GM21367 (cell line): ENCODE results near the gene SLC37A4.
A peak's percentile ranks its signal among the peaks of the same experiment; 100 is the strongest.
"Not testable (repeated sequence)": the region's sequence is repeated elsewhere in the genome, so short reads cannot be mapped to it uniquely, and the experiment has no call there.

ENCODE experiments used
- ATAC-seq: cut with Tn5 transposase; IDR thresholded peaks from one replicate; pipeline ENCODE4 v1.9.1; 2021; ENCODE audit not compliant: unreplicated experiment

Gene SLC37A4

GRCh38 chr11:119042927-119043326 lies 12.2 kb upstream of the SLC37A4 start:
- no peak for ATAC-seq

- no peak for ATAC-seq
Measured at GRCh38 chr11:119041821-119042514, 11.3 kb upstream of the SLC37A4 start.

- ATAC-seq, result not testable (repeated sequence)
Measured at GRCh38 chr11:119039471-119039870, 8.8 kb upstream of the SLC37A4 start.

- ATAC-seq, result no peak
Measured at GRCh38 chr11:119038884-119039283, 8.2 kb upstream of the SLC37A4 start.

GRCh38 chr11:119034813-119035212 lies 4.1 kb upstream of the SLC37A4 start:
- ATAC-seq, result no peak

- ATAC-seq, result not testable (repeated sequence)
Measured at GRCh38 chr11:119033421-119033820, 2.7 kb upstream of the SLC37A4 start.

- no peak for ATAC-seq
Measured at GRCh38 chr11:119031912-119032280, 1.2 kb upstream of the SLC37A4 start.

GRCh38 chr11:119030029-119030328 lies 698 bp downstream of the SLC37A4 start:
- peak; percentile 19 for ATAC-seq

GRCh38 chr11:119029340-119030028 lies 1.2 kb downstream of the SLC37A4 start:
- ATAC-seq, result peak; percentile 6

- no peak for ATAC-seq
Measured at GRCh38 chr11:119029069-119029339, 1.7 kb downstream of the SLC37A4 start.

GRCh38 chr11:119028346-119029068 lies 2.2 kb downstream of the SLC37A4 start:
- no peak for ATAC-seq

- no peak for ATAC-seq
Measured at GRCh38 chr11:119027561-119028345, 2.9 kb downstream of the SLC37A4 start.

- ATAC-seq, result no peak
Measured at GRCh38 chr11:119026970-119027369, 3.7 kb downstream of the SLC37A4 start.

- no peak for ATAC-seq
Measured at GRCh38 chr11:119025978-119026766, 4.5 kb downstream of the SLC37A4 start.

- no peak for ATAC-seq
Measured at GRCh38 chr11:119025541-119025940, 5.1 kb downstream of the SLC37A4 start.

- no peak for ATAC-seq
Measured at GRCh38 chr11:119025099-119025473, 5.6 kb downstream of the SLC37A4 start.

- no peak for ATAC-seq
Measured at GRCh38 chr11:119024430-119025098, 6.1 kb downstream of the SLC37A4 start.

GRCh38 chr11:119023741-119024140 lies 6.9 kb downstream of the SLC37A4 start:
- no peak for ATAC-seq

GRCh38 chr11:119021631-119022030 lies 9.0 kb downstream of the SLC37A4 start:
- no peak for ATAC-seq

GRCh38 chr11:119019996-119020395 lies 10.7 kb downstream of the SLC37A4 start:
- ATAC-seq, result no peak
